HG02763 (cell line): ENCODE results near the gene CDR2L.
"Not testable (repeated sequence)": the region's sequence is repeated elsewhere in the genome, so short reads cannot be mapped to it uniquely, and the experiment has no call there.

Experiments used
- ATAC-seq: cut with Tn5 transposase; IDR thresholded peaks from one replicate; pipeline ENCODE4 v1.9.1; 2021; ENCODE audit warnings: mild to moderate bottlenecking, moderate library complexity; ENCODE audit not compliant: unreplicated experiment

CDR2L gene

DNA sequence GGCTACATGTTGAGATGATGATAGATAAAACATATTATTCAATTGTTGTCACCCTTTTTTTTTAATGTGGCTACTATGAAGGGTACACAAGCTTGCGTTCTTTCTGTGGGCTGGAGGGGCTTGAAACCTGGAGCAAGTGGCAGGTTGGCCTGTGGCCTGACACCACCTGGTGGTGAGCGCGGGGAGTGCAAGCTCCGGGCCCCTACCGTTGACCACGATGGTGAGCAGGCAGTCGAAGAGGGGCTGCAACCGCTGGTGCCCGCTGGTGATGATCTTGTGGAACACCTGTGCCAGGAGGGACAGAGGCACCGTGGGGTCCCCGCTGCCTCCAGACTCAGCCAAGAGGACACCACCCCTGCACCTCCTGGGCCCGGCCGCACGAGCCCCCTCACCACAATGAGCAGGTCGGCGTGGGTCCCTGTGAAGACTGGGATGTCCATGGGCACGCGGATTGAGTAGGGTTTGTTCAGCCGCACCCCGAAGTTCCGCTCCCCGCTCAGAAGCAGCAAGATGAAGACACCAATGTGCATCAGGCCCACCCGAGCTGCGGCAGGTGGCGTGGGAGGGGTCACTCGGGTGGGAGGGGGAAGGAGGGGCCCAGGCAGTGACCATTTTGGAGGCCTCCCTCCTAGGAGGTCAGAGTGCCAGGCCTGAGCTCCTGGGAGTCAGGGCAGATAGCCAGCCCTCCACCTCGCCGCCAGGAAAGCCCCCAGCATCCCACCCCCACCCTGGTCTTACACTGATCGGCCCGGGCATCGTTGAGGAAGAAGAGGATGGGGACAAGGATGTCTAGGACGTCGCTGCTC, 29.3 kb upstream of the CDR2L start:
- no peak for ATAC-seq

DNA sequence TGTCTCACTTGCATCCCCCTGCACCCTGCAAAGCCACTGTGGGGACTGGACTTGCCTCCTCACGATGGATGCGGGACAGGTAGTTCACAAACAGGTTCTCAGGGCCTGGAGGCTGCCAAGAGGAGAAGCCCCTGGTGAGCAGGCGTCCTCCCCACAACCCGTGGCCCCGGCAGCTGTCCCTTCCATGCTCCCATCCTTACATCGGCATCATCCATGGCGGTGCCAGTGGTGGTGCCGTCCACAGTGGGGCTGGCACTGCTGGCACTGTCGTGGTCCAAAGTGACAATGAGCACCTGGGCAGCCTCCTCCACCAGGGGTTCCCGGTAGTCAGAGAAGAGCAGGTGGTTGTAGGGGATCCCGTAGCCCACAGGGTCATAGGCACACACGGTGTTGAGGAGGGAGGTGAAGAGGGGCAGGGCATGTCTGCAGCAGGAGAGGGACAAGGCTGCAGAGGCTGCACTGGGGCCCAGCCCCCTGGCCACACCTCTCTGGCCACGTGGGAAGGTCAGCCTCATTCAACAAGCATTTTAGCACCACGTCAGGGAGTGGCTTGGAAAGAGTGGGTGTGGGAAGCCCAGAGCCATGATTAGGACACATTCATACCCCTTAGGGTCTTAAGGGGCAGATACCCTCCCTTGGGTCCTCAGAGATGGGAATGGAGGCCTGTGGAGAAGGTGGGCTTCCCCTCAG, 27.5 kb upstream of the CDR2L start:
- ATAC-seq = no peak

DNA sequence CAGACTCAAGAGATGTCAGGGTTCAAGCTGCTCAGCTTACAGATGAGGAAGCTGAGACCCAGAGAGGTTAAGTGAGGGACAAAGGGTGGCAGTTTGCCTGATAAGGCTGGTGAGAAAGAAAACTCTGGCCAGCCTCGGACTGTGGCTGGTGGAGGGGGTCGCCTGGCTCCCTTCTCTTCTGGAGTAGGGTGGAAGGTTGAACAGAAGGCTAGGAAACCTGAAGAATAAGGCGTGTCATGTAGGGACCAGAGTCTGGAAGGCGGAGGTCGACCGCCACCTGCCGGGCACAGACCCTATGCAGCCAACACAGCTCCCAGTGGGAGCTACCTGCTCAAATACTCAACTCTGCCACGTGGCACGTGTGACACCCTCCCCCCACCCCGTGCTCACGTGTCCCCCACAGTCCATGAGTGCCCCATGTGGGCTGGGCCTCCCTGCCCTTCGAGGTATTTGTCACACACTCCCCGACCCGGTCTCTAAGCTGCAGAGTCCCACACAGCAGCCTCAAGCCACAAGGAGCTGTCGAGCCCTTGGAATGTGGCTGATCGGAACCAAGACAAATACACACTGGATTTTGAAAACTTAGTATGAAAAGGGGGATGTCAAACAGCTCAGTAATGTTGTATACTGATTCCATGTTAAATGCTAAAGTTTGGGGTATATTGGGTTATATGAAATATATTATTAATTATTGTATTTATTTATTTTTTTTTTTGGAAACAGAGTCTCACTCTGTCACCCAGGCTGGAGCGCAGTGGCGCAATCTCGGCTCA, 26.7 kb upstream of the CDR2L start:
- ATAC-seq = no peak

DNA sequence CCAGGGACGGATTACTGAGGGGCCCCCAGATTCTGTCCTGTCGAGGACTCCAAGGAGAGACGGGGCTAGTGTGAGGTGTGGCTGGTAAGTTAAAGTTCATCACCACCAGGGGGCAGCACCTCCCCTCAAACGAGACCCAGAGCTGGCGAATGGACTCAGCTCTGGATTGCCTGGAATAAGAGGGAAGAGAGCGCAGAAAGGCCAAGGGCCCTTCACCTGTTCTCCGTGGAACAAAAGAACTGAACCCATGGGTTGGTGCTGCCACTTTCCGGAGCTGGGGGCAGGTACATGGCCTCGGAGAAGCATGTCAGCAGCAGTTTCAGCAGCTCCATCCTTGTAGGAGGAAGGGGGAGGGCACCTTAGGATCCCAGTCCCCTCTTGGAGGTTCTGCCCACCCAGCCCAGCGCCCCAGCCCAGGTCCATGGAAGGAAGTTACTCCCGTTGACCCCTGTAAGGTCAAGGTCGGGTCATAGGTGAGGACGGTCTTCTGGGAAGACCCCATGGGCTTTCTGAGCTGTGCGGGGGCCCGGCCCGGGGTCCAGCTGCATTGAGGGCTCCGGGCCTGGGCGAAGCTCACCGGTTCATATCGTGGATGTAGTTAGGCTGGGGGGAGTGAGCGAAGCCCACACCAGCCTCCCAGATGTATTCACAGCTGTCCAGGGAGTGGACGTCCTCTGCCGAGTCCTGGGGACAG, 25.6 kb upstream of the CDR2L start:
- ATAC-seq = no peak

DNA sequence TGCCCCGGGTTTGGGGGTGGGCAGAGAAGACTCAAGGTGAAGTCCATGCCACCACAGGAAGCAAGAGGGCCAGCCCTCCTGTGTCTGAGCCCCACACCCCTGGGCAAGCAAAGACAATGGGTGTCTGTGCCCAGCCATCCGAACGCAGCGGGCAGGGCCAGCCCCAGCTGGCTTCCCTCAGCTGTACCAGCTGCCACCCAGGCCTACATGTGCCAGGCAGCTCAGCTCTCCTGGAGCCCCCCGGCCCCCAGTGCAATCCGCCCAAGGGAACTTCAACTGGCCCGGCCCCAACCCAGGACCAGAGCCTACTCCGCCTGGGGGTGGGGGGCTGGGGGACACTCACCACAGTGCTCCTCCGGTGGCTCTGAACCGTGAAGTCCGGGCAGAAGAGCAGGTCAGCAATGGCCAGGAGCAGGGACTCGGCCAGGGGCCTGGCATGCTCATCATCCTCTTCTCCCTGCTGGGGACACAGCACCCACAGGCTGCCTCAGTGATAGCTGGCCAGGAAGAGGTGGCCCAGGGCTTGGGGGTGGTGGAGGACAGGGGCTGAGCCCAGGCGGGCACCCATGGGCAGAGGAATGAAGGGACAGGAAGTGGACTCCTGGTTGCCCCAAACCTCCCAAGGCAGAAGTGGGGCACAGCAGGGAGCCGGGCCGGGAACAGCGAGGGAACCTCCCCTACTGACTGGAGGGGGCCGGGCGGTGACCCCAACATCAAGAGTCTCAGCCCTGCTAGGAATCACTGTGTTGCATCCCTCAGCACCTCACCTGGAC, 24.6 kb upstream of the CDR2L start:
- ATAC-seq = no peak

DNA sequence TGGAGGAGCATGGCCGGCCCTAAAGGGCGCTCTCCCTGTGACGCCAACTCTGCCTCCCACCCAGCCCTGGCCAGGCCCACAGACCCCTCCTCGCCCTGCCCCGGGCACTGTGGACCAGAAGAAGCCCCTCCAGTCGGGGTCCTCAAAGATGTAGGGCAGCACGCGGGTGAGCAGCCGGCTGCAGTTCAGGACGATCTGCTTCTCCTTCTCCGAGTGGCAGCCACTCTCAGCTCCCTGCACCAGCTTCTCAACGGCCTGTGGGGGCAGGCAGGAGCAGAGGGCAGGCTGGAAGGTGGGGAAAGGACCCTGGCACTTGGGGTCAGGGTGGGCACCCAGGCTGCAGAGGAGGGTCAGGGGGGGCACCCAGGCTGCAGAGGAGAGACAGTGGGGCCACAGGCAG, 23.8 kb upstream of the CDR2L start:
- no peak for ATAC-seq

DNA sequence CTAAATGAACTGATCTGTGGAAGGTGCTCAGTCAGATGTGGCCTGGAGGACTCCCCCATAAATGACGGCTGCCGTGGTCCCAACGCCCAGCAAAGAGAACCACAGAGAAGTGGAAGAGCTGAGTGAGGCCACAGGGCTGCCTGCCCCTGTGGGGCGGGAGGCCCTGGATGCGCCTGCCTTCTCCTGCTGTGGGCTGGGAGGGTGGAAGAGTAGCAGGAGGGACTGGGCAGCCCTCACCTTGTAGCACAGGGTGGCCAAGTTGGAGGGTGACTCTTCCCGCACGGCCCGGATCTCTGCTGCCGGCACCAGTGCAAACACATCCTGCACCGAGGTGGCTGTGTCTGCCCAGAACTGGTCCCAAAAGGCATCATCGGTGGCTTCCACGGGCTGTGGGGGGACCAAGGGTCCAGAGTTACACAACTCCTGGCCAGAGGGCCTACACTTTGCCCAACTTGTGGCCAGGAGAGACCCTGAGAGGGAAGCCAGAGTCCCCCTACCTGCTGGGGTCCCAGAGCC, 23.1 kb upstream of the CDR2L start:
- no peak for ATAC-seq

DNA sequence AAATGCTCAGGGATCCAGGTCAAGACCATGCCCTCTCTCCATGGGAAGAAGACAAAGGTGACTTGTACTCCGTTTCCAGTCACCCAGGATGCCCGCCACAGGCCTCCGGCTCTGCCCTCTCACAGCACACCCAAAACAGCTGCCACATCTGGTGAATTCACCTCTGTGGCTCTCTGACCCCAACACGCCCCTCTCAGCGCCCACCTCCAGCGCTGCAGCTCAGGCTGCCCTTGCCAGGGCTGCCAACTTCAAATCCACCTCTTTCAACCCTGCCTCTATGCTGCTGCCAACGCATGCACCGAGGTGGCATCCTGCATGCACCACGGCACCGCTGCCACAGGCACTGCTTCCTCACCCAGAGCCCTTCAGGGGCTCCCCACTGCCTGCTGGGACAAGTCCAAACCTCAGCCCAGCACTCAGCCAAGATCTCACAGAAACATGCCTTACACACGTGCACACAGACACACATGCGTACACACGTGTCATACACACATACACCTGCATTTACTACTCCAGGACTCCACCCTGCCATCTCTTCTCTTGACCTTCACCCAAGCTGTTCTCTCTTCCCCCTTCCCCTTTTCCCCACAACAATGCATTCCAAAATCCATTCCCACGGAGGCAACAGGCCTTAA, 22.3 kb upstream of the CDR2L start:
- no peak for ATAC-seq

DNA sequence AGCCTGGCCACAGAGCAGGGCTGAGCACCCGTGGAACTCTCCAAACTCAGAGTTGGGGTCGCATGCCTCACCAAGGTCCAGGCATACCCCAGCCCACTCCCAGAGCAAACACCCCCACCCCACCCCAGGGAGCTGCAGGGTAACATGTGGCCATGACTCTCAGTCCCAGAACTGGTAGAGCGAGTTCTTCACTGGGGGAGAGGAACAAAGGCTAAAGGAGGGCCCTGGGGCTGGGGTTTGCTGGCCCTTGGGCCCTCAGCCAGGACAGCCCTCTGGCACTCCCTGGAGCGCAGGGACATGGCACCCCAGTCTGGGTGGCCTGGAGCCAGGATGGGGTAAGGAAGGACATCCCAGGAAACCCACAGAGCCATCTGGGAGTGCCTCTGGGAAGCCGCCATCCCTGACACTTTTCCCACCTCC, 19.1 kb upstream of the CDR2L start:
- ATAC-seq = no peak

DNA sequence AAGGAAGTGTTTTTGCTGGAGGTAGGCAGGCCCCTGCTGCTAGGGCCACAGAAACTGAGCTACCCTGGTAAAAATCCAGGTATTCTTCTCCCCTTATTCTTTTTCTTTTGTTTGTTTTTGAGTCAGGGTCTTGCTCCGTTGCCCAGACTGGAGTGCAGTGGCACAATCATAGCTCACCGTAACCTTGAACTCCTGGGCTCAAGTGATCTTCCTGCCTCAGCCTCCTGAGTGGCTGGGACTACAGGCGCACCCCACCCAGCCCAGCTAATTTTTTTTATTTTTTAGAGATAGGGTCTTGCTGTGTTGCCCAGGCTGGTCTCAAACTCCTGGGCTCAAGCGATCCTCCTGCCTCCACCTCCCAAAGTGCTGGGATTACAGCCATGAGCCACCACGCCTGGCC, 17.9 kb upstream of the CDR2L start:
- not testable (repeated sequence) for ATAC-seq

DNA sequence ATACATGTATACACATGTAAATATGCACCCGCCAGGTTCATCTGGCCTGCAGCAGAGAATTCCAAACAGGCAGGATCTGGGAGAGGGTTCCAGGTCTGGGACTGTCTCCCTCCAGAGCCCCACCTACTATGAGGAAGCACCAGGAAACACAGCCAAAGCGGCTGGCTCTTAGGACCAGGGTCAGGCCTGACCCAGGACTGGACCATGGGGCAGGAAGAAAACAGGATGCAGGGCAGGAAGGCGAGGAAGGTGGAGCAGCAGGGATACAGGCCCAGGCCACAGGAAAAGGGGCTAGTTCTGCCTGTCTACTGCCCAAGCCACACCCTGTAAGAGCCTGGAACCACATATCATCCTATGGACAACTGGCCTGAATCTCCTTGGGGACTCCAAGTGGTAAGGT, 17.0 kb upstream of the CDR2L start:
- ATAC-seq = no peak

DNA sequence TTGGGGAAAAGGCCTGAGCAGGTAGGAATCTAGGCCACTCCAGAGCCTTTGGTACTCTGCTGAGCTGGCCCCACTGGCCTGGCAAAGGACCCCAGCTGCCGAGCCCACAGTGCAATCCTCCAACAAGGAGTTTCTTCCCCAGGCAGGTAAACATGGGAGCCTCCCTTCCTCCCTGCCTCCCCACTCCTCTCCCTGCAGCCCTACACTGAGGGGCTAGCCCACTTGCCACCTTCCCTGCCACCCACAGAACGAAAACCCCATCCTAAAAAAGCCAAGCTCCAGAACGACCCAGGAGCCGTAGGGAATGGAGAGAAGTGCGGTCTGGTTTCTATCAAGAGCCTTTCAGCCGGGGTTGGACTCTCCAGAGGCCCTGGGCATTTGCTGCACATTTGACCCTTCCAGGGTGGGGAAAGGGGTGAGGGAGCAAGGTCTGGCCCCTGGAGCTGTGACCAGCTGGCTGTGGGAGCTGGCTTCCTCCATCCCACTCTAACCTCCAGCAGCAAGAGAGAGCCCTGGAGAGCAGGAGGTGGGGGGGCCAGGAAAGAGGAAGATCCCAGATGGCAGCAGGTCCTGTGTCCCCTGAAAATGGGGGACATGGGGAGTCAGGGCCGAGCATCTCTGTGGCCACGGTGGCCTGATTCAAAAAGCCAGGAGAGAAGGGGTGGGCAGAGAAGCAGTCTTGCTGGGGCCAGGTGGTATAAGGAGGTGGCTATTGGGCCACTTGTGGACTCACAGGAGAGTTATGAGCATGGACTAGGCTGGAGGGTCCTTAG, 16.2 kb upstream of the CDR2L start:
- ATAC-seq = no peak

DNA sequence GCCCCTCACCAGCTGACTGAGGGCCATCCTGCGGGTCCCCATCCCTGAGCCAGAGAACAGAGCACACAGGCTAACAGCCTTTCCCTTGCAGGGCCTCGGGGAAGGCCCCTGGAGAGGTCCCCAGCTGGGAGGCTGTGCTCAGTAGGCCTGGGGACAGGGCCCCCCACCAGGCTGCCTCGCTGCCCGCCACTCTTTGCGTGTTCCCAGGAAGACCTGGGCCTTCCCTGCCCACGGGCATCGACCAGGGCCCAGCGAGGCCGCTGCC, 15.7 kb upstream of the CDR2L start:
- no peak for ATAC-seq

DNA sequence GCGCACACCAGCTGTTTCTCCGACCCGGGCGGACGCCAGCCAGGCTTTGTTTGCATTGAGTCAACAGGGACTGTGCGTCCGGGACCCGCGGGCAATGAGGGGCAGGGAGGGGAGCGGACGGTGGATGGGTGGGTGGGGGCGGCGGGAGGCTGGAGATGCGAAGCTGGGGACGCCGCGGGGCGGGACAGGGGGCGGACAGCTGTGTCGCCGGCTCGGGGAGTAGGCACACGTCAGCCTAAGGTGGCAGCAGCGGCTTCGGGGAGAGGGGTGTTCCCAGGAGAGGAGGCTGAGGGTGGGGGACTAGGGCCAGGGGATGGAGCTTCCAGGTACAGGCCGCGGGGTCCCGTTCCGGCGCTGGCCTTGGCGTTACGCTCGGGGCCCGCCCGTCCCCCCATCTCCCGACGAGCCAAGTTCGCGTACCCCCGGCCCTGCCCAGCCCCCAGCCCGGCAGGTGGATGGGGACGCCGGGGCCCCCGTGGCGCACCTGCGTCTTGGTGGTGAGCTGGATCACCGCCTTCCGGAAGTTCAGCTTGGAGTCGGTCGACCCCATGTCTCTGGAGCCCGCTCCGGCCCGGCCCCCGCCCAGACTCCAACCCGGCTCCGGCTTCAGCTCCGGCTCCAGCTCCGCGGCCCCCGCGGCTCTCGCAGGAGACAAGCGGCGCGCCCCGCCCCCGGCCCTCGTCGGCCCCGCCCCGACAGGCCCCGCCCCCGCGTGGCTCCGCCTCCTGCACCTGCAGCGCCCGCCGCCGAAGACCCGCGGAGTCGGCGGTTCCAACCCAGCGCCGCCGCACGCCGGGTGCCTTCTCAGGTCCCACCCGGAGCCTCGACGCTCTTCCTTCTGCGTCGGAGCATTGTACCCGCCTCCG, 15.1 kb upstream of the CDR2L start, which contains the start of gene HID1:
HID1 (minus strand) TSS at position 653 of the 866 bp plus-strand sequence; CDS start at position 550, 103 bp downstream.
- ATAC-seq = no peak

DNA sequence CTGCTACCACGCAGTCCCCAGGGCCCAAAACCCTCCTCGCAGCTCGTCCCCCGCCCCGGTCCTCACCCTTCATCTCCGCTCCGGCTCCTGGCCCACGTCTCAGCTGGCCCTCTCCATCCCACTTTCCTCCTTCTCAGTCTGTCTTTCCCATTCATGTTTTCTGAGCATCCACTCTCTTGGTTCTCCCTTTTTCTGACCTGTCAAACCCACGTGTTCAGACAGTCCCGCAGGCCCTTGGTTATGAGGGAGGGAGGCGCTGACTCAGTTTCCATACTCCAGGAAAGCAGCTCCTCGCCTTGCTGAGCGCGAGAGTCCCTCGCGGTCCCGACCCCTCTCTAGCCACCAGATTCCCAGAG, 14.5 kb upstream of the CDR2L start:
- ATAC-seq = no peak

DNA sequence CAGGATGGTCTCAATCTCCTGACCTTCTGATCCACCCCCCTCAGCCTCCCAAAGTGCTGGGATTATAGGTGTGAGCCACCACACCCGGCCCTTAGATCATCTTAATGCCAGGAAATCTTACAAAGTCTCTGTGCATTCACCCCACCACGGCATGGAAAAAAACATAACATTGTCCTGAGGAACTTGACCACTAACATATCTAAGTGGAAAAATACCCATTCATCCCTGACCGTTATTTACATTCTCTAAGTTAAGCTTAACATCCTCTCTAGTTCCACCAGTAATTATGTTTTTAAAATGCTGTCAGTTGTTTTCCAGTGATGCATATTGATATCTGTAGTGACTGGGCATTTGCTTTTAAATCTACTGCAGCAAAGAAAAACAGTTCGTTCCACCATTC, 11.5 kb upstream of the CDR2L start:
- no peak for ATAC-seq

DNA sequence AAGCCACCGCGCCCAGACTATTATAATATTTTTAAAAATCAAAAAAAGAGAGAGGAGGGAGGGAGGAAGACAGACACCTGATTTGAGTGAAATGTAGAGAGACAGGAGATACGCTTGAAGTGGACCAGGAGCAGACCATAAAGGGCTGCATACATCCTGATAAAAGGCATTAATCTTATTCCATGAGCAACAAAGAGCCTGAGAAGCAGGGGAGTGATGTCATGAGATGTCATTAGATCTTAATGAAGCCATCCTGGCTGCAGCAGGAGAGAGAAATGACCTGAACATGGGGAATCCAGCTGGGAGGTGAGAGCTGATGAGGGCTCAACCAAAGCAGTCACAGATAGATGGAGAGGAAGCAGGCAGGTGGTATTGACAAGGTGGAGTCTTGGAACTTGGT, 9.6 kb upstream of the CDR2L start:
- ATAC-seq = no peak

DNA sequence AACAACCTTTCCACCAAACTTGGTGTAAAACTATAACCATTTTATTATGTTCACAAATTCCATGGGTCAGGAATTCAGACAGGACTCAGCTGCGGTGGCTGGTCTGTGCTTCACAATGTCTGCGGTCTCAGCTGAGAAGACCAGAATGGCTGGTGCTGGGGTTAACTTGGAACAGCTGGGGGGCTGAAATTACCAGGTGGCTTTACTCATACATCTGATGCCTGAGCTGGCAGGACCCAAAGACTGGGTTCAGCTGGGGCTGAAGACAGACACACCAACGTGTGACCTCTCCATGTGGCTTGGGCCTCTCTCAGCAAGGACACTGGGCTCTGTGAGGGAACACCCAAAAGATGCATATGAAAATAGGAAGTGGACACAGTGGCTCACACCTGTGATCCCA, 9.2 kb upstream of the CDR2L start:
- ATAC-seq = no peak
